ENCODE data around the gene TRNP1. TPM values are rescaled to one million over a fixed set of nuclear protein-coding genes. Genes with fewer than 3 reads are reported as not detected.
A peak's percentile ranks its signal among the peaks of the same experiment; 100 is the strongest.
"Not testable (repeated sequence)": the region's sequence is repeated elsewhere in the genome, so short reads cannot be mapped to it uniquely, and the experiment has no call there.

The TRNP1 gene
- total RNA-seq, 1 donor from 2014 or later = 48.8 TPM

DNA sequence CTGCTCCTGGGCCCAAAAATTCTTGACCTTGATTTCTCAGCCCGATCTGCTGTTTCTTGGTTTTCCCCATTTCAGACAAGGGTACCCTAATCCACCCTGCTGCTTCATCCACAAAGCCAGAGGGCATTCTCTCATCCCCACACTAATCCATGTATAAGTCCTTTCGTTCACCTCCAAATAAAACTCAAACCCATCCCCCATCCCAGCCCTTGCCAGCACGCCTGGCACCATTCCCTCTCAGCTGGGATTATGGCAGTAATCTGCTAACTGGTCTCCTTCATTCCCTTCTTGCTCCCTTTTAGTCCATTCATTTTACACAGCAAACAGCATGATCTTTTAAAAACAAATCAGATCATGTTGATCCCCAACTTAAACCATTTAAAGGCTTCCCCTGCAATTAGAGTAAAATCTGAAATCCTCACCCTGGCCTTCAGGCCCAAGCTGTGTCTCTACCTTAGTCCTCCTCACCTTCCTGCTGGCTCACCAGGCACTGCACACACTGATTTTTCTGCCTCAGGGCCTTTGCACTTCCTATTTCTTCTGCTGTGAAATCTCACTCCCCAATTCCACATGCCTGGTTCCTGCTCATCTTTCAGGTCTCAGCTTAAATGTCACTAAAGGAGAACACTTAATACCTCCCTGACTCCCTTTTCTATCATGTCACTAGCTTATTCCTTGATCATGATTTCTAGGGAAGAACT, 12.2 kb upstream of the TRNP1 start:
- Mint-ChIP-seq H3K27ac (peak overlapping the region; percentile 60), H3K4me3 (ENCODE audit: low read depth) (no peak overlapping the region), H3K4me1 (ENCODE audit: low read depth) (peaks cover 3% of the 10 kb centered on the region), H3K9me3 (ENCODE audit: low read depth) (no peaks in the 10 kb centered on the region), H3K27me3 (no peaks in the 10 kb centered on the region), H3K36me3 (ENCODE audit: insufficient read depth) (no peaks in the 10 kb centered on the region)
- no peak for DNase-seq (ENCODE audit: low spot score, unreplicated experiment)
- TF ChIP-seq, protein P1, sequence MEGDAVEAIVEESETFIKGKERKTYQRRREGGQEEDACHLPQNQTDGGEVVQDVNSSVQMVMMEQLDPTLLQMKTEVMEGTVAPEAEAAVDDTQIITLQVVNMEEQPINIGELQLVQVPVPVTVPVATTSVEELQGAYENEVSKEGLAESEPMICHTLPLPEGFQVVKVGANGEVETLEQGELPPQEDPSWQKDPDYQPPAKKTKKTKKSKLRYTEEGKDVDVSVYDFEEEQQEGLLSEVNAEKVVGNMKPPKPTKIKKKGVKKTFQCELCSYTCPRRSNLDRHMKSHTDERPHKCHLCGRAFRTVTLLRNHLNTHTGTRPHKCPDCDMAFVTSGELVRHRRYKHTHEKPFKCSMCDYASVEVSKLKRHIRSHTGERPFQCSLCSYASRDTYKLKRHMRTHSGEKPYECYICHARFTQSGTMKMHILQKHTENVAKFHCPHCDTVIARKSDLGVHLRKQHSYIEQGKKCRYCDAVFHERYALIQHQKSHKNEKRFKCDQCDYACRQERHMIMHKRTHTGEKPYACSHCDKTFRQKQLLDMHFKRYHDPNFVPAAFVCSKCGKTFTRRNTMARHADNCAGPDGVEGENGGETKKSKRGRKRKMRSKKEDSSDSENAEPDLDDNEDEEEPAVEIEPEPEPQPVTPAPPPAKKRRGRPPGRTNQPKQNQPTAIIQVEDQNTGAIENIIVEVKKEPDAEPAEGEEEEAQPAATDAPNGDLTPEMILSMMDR (IDR thresholded peaks at IDR 0.05; ENCODE audit: unreplicated experiment) = no peak

- Mint-ChIP-seq H3K27me3 (no peaks in the 10 kb centered on the region), H3K4me3 (ENCODE audit: low read depth) (no peak overlapping the region), H3K27ac (no peak overlapping the region), H3K36me3 (ENCODE audit: insufficient read depth) (no peaks in the 10 kb centered on the region), H3K9me3 (ENCODE audit: low read depth) (no peaks in the 10 kb centered on the region), H3K4me1 (ENCODE audit: low read depth) (peaks cover 3% of the 10 kb centered on the region)
- TF ChIP-seq, protein P1 (IDR thresholded peaks at IDR 0.05; ENCODE audit: unreplicated experiment) = no peak
- no peak for DNase-seq (ENCODE audit: low spot score, unreplicated experiment)
These were observed 9.6 kb upstream of the TRNP1 start for GRCh38 chr1:26983863-26984262.

GRCh38 chr1:26984291-26984690, 9.2 kb upstream of the TRNP1 start:
- H3K9me3 Mint-ChIP-seq (ENCODE audit: low read depth) = no peaks in the 10 kb centered on the region
- peaks cover 3% of the 10 kb centered on the region for H3K4me1 Mint-ChIP-seq (ENCODE audit: low read depth)
- H3K4me3 Mint-ChIP-seq (ENCODE audit: low read depth) = no peak overlapping the region
- H3K27ac Mint-ChIP-seq = no peak overlapping the region
- no peaks in the 10 kb centered on the region for H3K27me3 Mint-ChIP-seq
- no peak for DNase-seq (ENCODE audit: low spot score, unreplicated experiment)
- TF ChIP-seq, protein P1 (IDR thresholded peaks at IDR 0.05; ENCODE audit: unreplicated experiment) = no peak
- H3K36me3 Mint-ChIP-seq (ENCODE audit: insufficient read depth) = no peaks in the 10 kb centered on the region

- Mint-ChIP-seq H3K27me3 (no peaks in the 10 kb centered on the region), H3K4me3 (ENCODE audit: low read depth) (no peak overlapping the region), H3K4me1 (ENCODE audit: low read depth) (peaks cover 18% of the 10 kb centered on the region), H3K27ac (no peak overlapping the region), H3K9me3 (ENCODE audit: low read depth) (no peaks in the 10 kb centered on the region), H3K36me3 (ENCODE audit: insufficient read depth) (no peaks in the 10 kb centered on the region)
- TF ChIP-seq, protein P1 (IDR thresholded peaks at IDR 0.05; ENCODE audit: unreplicated experiment) = no peak
- no peak for DNase-seq (ENCODE audit: low spot score, unreplicated experiment)
These were observed 6.8 kb upstream of the TRNP1 start for GRCh38 chr1:26986658-26987057.

GRCh38 chr1:26989403-26990109, 3.9 kb upstream of the TRNP1 start:
- H3K27me3 Mint-ChIP-seq; H3K36me3 Mint-ChIP-seq (ENCODE audit: insufficient read depth); H3K9me3 Mint-ChIP-seq (ENCODE audit: low read depth); DNase-seq (ENCODE audit: low spot score, unreplicated experiment); H3K4me3 Mint-ChIP-seq (ENCODE audit: low read depth): not testable (repeated sequence)
- H3K4me1 Mint-ChIP-seq (ENCODE audit: low read depth) = peaks cover 22% of the 10 kb centered on the region
- H3K27ac Mint-ChIP-seq = peak overlapping the region; percentile 74
